CD4-positive, alpha-beta T cell treated with Interleukin-1 beta for 1 hour (primary cell): ENCODE results near the gene IFNA16.
"Not testable (repeated sequence)": the region's sequence is repeated elsewhere in the genome, so short reads cannot be mapped to it uniquely, and the experiment has no call there.

Experiments
- DNase-seq, 2 donors: peaks; one replicate each; pipeline ENCODE4 v3.0.0-alpha.2; 2020 to 2022

The IFNA16 gene

DNA sequence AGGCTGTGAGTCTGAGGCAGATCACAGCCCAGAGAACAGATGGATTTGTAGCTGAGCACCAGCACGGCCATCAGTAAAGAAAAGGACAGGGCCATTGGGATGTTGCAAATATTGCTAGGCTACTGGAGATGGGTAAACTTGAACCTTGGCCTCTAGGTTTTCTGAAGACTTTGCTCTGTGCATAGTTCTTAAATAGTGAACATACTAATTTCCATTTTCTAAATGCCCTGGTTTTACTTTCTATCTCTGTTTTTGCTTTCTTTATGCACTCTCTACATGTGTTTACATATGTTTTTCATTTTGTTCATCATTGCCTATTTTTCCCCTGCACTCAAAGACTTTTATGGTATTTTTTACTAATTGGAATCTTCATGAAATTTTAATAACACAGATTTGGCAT, at the start of gene IFNA16:
Gene IFNA16, minus strand, starts transcription at position 101 of the 400 bp plus-strand sequence. Its CDS starts 6 bp downstream, at position 95.
- DNase-seq = not testable (repeated sequence)

DNA sequence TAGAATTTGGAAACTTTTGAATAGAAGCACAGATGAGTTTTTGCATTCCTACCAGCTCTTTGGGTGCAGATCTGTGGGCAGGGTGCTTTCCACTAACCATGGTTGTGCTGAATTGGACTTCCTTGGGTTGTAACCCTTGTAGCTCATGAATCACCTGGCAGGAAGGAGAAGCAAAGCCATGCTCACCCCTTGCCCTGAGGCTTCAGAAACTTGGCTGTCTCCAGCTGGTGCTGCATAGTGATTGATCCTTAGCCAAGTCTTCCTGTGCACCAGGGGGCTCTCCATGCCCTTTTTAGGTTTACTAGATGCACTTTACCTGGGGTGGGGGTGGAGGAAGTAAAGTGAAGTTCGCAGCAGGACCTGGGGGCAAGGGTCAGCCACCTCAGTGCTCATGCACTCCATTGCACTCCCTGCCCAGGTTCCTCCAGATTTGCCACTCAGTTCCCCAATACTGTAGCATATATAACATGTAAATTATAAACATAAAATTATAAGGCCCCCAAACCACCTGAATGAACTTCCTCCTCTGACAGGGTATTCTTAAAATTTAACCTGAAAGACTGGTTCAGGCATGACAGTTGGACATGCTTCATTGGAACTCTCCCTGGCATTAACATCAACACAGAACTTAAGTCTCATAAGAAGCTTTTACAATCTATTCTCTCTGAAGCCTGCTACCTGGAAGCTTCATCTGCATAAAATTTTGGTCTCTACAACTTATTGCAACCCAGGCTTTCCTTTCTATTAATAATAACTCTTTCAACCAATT, 48.5 kb upstream of the IFNA16 start:
- no peak for DNase-seq

DNA sequence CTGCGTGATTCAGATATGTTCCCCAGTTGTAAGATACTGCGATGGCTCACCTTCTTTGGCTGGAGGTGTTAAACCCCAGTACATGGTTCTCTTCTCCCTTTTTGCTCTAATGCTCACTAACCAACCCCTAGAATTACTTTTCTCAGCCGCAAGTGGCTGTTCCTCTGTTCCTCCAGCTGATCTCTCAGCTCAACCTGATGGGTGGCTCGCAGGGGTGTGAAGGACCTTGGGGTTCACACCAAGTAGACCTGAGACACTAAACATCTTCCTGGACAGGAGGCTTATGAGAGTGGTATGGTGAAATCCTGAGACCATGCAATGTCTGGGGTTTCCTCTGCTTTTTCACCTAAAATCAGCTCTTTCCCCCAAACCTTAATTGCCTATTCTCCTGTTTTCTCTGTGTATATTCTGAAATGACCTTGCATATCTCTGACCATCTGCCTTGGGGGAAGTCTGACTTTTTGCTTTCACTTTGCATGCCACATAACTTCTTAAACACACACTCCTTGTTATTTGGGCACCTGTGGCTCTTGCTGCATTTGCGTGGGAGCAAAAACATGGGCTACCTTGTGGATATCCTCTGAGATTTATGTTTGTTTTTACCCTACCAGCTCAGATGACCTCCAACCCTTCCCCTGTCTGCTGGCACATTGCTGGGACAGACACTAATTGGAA, 38.6 kb upstream of the IFNA16 start:
- DNase-seq = no peak

DNA sequence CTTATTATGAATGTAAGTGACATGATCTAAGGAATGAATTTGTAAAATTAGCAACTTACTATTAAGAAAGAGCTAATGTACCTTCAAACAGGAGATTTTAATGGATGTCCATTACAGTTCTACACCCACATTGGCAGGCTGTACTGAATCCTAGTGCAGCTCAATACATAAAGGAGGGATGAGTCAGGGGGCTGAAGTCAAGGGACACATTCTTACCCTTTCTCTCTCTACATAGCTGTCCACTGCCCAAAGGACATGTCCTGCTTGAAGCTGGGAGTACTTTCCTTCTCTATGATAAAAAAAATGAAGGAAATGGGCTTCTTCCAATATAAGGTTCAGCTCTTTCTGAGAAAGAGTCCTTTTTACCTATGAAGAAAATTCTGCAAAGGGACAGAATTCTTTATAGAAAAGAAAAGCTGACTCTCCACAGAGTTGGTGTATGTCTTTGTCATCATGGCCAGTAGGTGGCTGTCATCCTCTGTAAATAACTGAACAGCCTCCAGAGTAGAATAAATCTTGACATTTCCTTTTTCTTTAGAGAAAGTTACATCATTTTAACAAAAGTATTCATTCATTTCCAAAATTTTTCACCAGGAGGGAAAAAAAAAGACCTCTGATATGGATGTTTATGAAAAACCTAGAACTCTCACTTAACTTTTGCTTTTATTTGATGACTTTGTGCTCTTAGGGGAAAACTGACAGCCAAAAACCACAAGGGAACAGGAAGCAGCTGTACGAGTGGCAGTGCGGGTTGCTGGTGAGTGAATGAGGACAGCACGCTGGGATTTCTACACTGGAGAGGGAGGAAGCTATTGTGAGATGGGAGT, 35.8 kb upstream of the IFNA16 start:
- peak in 1 of 2 donors; percentile 13 for DNase-seq

DNA sequence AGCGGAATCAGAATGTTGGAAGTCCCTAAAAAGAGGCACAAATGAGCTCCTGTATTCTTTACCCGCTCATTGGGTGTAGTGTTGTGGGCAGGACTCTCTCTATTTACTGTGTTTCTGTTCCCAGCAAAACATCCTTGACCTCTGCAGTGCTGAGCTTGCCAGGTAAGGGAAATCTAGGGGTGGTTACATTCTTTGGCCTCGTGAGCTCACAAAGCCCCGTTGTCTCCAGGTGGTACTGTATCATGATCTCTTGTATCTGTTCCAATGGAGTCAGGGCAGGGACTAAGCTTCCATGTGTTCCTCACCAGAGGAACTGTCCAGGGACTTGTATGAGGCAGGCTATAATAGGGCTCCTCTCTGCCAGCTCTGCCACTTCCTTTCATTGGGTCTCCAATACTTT, 34.5 kb upstream of the IFNA16 start:
- no peak for DNase-seq

DNA sequence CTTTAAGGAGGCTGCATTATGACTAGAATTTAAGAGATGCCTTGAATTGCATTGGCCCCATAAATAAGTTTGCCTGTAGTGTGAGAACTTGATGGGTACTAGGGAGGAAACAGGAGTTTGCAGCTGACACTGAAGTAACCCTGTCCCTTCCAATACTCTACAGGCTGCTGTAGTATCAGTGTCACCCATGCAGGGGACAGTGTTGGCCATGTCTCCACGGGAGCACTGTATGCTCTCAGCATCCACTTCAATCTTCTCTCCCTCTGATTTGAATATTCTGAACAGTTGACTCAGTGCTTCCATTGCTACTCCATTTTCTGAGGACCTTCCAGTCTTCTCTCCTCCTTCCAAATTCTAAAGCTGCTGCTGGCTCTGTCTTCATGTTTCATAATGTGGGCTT, 34.1 kb upstream of the IFNA16 start:
- DNase-seq = no peak

DNA sequence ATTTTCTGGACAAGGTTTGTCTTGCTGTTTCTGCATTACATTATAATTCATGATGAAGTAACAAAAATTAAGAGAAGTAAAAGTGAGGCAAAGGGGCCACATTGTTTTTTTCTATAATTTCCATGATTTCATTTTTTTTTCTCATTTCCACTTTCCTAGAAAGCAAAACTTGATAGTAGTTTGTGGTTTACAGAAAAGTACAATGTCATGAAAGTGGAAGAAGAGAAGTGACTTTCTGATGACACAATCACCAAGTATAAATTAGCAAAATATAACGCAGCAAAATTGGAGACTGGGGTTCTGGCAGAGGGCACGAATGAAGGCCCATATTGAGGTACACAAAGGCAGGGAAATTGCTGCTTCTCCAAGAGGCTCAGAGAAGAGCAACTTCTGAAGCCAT, 27.7 kb upstream of the IFNA16 start:
- DNase-seq = no peak

DNA sequence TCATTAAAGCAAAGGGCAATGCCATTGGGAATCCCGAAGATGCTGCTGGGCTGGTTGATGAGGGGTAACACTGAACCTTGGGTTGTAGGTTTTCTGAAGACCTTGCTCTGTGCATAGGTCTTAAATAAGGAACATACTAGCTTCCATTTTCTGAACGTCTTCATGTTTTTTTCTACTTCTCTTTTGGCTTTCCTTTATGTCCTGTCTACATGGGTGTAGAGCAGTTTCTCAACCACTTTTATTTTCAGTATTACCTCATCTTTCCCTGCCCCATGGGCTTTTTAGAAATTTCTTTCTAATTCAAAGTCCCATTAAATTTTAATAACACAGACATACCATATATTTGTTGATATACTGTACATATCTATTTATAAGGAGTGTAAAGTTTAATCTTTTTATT, 22.8 kb upstream of the IFNA16 start, which contains the start of gene IFNA14:
Gene IFNA14, minus strand, starts transcription at position 95 of the 400 bp plus-strand sequence. Its CDS starts 70 bp downstream, at position 25.
- no peak for DNase-seq

DNA sequence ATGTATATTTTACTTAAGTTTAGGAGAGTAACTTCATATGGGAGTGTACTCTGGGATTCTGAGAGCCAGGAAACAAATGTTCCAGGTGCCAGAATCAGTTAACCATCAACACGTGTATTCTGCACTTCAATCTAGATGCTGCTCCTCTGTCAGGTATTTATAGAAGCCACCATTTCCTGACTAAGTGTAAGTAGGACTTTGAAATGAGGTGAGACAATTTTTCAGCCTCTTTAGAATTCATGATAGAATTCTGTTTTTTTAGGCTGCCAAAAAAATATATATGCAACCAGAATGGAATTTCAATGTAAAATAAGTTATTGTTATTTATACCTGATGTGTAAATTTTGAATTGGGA, 19.2 kb upstream of the IFNA16 start:
- DNase-seq = not testable (repeated sequence)

DNA sequence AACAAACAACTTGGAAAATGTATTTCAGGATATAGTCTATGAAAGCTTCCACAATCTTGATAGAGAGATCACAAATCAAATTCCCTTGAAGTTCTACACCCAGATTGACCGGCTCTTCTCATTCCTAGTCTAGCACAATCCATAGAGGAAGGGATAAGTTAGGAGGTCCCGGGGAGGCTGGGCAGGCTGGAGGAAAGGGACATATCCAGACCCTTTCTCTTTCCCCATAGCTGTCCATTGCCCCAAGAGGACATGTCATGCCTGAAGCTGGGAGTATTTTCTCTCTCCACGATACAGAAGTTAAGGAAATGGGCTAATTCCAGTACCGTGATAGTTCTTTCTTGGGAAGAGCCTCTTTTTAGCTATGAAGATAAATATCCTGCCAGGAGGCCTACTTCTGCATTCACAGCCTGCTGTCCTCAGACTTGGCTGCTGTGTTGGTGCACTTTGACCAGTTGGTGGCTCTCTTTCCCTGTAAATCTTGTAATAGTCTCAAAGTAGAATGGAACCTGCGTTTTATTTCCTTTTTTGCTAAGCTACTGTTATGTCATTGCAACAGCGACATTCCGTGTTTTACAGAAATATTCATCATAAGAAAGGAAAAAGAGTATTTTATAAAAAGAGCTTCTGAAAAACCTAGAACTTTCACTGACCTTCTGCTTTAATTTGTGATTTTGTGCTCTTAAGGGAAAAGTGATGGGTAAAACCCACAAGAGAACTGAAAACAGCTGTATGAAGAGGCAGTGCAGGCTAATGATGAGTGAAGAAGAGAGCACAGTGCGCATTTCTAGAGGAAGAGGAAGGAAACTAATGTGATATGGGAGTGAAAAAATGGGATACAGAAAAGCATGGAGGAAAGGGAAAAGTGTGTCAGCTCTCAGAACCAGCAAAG, 18.6 kb upstream of the IFNA16 start:
- DNase-seq = peak; percentile 36 to 49

DNA sequence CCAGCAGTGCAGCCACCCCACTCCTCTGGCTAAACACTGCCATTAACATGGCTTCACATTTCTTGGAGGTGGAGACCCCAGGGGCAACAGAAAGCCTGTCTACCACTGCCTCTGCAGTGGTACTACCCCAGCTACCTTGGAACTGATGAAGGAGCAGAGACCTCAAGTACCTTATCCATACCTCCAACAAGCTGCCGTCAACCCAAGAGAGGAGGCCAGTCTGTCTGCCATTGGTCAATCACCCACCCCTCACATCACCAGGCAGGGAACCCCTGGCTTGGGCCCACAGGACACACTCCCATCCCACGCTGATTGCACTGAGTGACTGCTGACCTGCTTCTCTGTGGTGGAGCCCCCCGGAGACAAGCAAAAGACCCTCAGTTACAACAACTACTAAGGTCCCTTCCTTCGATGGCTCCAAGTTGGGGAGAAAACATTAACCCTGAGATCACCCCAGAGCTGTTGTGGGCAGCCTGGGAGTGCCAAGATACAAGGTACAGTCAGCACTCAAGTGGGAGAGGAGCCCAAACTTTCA, 17.1 kb upstream of the IFNA16 start:
- DNase-seq = no peak

DNA sequence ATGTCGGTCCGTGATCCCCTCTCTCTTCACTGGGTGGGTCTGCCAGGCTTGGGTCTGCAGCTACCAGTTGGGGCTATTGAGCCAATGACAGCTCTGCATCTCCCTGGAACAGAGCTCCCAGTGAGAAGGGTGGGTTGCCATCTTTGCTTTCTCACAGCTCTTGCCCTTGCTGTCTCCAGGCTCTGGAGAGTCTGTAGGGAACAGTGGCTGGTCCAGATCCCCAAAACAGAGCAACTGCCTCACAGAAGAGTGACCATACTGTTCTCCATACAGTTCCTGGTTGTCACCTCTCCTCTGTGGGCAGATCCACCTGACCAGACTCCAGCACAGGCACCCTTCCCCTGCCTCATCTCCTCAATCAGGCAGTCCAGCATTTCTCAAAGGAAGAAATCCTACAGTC, 16.1 kb upstream of the IFNA16 start:
- no peak for DNase-seq

DNA sequence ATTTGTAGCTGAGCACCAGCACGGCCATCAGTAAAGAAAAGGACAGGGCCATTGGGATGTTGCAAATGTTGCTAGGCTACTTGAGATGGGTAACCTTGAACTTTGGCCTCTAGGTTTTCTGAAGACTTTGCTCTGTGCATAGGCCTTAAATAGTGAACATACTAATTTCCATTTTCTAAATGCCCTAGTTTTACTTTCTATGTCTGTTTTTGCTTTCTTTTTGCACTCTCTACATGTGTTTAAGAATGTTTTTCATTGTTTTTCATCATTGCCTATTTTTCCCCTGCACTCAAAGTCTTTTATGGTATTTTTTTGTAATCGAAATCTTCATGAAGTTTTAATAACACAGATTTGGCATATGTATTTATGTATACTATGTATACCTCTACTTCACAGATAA, 11.0 kb upstream of the IFNA16 start, which contains the start of gene IFNA17:
Gene IFNA17, minus strand, starts transcription at position 101 of the 400 bp plus-strand sequence. Its CDS starts 49 bp downstream, at position 52.
- no peak for DNase-seq

DNA sequence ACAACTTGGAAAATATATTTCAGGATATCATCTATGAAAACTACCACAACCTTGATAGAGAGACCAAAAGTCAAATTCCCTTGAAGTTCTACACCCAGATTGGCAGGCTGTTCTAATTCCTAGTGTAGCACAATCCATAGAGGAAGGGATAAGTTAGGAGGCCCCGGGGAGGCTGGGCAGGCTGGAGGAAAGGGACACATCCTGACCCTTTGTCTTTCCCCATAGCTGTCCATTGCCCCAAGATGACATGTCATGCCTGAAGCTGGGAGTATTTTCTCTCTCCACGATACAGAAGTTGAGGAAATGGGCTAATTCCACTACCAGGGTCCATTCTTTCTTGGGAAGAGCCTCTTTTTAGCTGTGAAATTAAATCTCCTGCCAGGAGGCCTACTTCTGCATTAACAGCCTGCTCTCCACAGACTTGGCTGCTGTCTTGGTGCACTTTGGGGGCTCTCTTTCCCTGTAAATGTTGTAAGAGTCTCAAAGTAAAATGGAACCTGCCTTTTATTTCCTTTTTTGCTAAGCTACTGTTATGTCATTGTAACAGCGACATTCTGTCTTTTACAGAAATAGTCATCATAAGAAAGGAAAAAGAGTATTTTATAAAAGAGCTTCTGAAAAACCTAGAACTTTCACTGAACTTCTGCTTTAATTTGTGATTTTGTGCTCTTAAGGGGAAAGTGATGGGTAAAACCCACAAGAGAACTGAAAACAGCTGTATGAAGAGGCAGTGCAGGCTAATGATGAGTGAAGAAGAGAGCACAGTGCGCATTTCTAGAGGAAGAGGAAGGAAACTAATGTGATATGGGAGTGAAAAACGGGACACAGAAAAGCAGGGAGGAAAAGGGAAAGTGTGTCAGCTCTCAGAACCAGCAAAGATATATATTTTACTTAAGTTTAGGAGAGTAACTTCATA, 3.4 kb downstream of the IFNA16 start:
- not testable (repeated sequence) for DNase-seq

DNA sequence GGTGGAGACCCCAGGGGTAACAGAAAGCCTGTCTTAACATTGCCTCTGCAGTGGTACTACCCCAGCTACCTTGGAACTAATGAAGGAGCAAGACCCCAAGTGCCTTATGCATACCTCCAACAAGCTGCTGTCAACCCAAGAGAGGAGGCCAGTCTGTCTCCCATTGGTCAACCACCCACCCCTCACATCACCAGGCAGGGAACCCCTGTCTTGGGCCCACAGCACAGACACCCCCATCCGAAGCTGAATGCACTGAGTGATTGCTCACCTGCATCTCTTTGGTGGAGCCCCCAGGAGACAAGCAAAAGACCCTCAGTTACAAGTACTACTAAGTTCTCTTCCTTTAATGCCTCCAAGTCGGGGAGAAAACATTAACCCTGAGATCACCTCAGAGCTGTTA, 5.0 kb downstream of the IFNA16 start:
- not testable (repeated sequence) for DNase-seq

DNA sequence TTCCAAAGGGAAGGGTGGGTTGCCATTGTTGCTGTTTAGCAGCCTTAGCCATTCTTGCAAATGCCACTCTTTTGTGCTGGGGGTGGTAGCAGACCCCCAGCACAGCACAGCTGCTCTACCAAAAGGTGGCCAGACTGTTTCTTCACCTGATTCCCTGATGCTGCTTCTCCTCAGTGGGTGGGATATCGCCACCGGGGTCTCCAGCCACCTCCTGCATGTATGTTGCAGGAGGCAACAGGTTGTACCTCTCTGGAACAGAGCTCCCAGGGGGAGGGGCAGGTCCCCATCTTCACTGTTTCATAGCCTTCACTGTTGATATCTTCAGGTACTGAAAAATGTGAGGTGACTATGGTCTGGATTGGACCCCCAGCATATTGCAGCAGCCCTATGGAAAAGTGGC, 6.3 kb downstream of the IFNA16 start:
- DNase-seq = not testable (repeated sequence)

DNA sequence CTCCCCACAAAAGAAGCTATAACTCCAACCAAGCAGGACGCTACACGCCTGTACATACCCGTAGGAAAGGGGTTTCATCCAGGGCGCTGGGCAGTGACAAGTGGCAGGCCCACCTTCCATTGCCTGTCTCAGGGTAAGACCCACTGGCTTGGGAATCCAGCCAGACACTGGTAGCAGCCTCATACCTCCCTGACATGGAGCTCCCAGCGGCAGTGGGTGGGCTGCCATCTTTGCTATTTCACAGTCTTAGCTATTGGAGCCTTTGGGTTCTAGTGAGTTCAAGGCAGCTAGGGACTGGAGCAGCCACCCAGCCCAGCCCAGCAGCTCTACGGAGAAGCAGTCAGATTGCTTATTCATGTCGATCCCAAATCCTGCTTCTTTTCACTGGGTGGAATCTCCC, 6.8 kb downstream of the IFNA16 start:
- DNase-seq = no peak

DNA sequence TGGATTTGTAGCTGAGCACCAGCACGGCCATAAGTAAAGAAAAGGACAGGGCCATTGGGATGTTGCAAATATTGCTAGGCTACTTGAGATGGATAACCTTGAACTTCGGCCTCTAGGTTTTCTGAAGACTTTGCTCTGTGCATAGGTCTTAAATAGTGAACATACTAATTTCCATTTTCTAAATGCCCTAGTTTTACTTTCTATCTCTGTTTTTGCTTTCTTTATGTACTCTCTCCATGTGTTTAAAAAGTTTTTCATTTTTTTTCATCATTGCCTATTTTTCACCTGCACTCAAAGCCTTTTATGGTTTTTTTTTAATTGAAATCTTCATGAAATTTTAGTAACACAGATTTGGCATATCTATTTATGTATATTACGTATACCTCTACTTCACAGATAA, 10.1 kb downstream of the IFNA16 start, which contains the start of gene IFNA10:
Gene IFNA10, minus strand, starts transcription at position 101 of the 400 bp plus-strand sequence. Its CDS starts 46 bp downstream, at position 55.
- DNase-seq = not testable (repeated sequence)

DNA sequence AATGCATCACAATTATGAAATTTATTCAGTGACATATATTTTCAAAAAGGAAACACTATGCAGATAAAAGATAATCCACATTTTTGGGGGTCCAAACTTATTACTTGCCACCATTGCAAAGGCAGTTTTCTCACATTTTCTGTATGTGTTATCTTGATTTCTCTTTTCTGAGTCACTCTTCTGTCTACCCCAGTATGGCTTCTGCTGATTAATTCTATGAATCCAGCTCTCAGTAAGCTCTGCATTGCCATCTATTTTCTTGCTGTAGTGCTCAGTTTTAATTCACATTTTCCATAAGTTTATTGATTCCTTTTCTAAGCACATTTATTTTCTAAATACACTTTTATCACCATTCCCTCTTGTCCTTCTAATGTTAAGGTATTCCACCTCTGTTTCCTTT, 11.9 kb downstream of the IFNA16 start:
- no peak for DNase-seq

DNA sequence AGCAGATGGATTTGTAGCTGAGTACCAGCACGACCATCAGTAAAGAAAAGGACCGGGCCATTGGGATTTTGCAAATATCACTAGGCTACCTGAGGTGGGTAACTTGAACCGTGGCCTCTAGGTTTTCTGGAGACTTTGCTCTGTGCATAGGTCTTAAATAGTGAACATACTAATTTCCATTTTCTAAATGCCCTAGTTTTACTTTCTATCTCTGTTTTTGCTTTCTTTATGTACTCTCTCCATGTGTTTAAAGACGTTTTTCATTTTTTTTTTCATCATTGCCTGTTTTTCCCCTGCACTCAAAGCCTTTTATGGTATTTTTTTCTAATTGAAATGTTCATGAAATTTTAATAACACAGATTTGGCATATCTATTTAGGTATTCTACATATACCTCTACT, 15.0 kb downstream of the IFNA16 start, which contains the start of gene IFNA7:
Gene IFNA7, minus strand, starts transcription at position 101 of the 400 bp plus-strand sequence. Its CDS starts 40 bp downstream, at position 61.
- not testable (repeated sequence) for DNase-seq
